ENCODE results near the gene LCN10.
"Not testable (repeated sequence)": the region's sequence is repeated elsewhere in the genome, so short reads cannot be mapped to it uniquely, and the experiment has no call there.

Gene LCN10

DNA sequence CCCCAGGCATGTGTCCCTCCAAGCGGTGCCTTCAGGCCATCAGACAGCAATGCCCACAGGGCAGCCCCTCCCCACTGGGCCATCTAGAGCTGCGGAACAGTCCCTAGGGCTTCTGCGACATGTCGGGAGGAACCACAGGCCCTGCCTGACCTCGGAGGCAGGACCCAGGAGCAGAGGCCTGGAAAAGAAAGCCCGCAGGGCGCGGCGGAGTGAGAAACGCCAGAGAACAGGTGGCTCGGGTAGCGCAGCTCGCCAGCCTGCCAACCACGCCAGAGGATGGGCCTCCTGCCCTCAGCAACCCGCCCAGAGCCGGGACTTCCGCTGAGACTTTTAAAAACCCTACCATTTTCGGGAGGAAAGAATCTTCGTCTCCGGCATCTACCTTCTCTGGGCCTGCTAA lies 14.6 kb upstream of the LCN10 start:
- intact Hi-C loops (cut with DNase I): no loop called here
- peak in 2 of 10 donors; percentile 70 to 82 for DNase-seq

DNA sequence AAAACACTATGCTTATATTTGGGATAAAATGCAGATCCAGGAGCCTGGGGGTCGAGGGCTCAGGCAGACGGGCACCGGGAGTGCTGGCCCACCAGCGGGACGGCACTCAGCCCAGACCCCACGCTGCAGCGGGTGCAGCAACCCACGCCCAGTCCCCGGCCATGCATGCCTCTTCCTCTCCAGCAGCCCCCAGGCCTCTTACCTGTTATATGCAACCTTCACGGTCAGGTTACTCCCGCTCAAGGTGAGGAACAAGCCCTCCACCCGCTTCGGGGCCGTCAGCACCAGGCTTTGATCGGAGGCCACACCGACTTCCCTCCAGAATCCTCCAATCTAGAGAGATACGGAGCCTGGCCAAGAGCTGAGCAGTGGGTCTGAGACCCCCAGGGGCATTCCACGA lies 14.1 kb upstream of the LCN10 start:
- DNase-seq: peak in 1 of 10 donors; percentile 64
- intact Hi-C loops (cut with DNase I): no loop called here

GRCh38 chr9:136756134-136756438 lies 13.3 kb upstream of the LCN10 start:
- intact Hi-C loops (cut with DNase I): no loop called here

DNA sequence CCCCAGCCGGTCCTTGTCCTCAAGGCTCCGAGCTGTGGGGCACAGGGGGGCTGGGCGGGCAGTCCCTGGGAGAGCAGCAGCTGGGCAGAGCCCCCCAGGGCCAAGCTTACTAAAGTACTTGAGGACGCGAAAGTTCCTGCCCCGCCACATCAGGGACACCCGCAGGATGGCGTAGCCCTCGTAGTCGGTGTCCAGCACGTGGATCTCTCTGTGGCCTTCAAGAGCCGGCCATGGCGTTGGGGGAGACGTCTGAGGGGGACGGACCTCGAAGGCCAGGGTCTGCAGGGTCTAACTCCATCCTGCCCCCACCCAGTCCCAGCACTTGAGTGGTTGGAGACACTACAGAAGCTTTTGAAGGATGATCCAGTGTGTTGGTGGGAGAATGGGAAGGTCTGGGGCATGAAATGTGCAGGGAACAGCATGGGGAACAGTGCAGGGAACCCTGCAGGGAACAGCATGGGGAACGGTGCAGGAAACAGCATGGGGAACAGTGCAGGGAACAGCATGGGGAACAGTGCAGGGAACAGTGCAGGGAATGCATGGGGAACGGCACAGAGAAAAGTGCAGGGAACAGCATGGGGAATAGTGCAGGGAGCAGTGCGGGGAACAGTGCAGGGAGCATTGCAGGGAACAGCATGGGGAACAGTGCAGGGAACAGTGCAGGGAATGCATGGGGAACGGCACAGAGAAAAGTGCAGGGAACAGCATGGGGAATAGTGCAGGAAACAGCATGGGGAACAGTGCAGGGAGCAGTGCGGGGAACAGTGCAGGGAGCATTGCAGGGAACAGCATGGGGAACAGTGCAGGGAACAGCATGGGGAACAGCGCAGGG lies 12.8 kb upstream of the LCN10 start:
- DNase-seq: peak in 1 of 10 donors; percentile 37
- intact Hi-C loops (cut with DNase I): not testable (repeated sequence)

More at GRCh38 chr9:136756134-136756438, 13.3 kb upstream of the LCN10 start:
- no peak for DNase-seq

GRCh38 chr9:136754626-136755301 lies 12.0 kb upstream of the LCN10 start:
- intact Hi-C loops (cut with DNase I): no loop called here
- peak in 1 of 10 donors; percentile 74 for DNase-seq

DNA sequence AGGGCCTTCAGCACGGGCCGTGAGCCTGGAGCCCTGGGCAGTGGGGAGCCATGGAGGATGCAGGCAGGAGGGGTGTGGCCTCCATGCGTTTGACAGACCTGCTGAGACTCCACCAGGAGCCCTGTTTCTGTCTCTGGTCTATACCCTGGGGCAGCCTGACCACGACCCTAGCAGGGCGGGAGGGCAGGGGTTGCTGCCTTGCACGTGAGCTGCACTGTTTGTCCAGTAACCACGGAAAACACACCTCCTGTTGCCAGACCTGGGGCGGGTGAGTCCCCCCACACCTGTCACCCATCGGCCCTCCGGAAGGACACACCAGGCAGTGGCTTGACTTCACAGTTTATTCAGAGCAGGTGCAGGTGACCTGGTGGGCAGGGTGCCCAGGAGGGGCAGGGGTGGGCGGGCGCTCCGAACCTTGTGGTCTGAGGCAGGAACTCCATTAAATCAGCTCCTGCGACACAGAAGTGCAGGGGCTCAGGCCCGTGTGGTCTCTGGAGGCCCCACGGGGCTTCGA lies 11.4 kb upstream of the LCN10 start:
- intact Hi-C loops (cut with DNase I): no loop called here

GRCh38 chr9:136753371-136754058 lies 10.8 kb upstream of the LCN10 start:
- intact Hi-C loops (cut with DNase I): no loop called here
- DNase-seq: peak in 1 of 10 donors; percentile 84

More for the DNA sequence above, 11.4 kb upstream of the LCN10 start:
- peak in 1 of 10 donors; percentile 55 for DNase-seq

- intact Hi-C loops (cut with DNase I): no loop called here
- DNase-seq: no peak
Measured at GRCh38 chr9:136751814-136752213, 9.1 kb upstream of the LCN10 start.

GRCh38 chr9:136751244-136751643 lies 8.5 kb upstream of the LCN10 start:
- DNase-seq: no peak
- intact Hi-C loops (cut with DNase I): no loop called here

DNA sequence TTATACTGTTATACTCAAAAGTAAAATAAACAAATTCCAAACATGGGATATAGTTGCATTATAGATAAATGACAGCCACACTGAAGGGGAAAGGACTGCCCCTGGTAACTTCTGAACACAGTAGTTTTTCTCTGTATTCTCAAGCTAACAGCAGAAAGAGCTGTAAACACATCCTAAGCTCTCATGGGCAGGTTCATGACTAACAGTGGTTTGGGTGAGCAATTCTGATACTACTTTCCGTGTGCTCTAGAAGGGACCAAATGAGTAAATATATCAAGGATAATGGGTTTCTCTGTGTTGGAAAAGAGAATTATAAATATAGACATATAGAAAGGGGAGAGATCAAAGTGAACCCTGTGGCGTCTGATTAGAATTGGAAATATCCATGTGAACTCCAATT lies 7.8 kb upstream of the LCN10 start:
- intact Hi-C loops (cut with DNase I): no loop called here
- DNase-seq: no peak

DNA sequence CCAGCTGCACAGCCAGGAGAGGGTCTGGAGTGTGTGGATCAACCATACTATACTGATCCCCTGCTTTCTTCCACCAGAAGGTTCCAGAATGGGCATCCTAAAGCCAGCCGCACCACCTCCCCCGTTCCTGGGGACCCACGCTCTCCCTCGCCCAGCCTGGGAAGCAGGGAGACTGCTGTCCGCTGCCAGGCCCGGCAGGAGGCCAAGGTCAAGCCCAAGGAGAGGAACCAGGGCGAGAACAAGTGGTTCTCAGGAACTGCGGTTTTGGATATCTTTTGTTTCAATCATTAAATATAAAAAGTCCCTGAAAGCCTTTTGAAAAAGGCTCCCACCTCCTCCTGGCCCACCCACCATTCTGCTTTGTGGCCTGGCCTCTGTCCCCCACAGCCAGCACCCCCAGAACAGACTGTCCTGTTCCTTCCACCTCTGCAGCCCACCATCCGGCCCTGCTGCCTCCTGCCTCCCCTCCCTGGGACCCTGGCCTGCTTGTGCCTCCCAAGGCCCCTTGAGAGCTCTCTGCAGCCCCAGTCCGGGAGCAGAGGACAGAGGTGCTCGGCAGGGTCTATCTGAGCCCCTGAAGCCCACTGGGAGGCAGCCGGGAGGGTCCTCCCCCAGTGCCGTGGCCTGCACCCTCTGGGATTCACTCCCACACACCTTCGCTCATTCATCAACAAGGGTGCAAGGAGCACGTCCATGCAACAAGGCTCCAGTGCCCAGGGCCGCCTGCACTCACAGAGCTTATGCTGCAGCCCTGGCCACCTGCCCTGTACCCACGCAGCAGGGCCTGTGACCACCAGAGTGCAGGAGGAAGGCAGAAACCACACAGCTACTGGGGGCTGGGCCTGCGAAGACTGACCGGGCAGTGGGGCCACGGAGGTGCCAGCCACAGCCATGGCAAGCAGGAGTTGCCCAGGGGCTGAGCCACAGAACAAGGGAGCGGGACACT lies 6.2 kb upstream of the LCN10 start:
- DNase-seq: peak in 1 of 10 donors; percentile 66
- intact Hi-C loops (cut with DNase I): no loop called here

DNA sequence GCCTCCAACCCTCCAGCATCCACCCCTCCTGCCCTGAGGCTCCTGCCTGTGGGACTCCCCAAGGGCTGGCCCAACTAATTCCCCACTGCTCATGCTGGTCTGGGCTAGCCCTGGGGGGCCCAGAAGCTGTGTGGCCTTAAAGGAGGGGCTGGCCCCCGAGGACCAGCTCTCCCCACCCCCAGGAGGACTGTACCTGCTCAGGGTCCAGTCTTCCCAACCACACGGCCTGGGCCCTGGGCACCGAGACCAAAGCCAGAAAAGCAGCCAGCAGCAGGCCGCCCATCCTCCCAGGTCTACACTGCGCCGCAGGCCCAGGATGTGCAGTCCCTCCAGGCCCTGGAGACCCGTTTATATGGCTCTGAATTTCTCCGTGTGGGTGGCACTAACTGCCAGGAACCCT lies 5.5 kb upstream of the LCN10 start, which contains the start of gene LCN6:
Gene LCN6, minus strand, starts transcription at position 325 of the 400 bp plus-strand sequence. Its CDS starts 42 bp downstream, at position 283.
- intact Hi-C loops (cut with DNase I): no loop called here
- DNase-seq: peak in 1 of 10 donors; percentile 73

- intact Hi-C loops (cut with DNase I): no loop called here
- DNase-seq: peak in 1 of 10 donors; percentile 34
Measured at GRCh38 chr9:136747161-136748060, 4.7 kb upstream of the LCN10 start.

DNA sequence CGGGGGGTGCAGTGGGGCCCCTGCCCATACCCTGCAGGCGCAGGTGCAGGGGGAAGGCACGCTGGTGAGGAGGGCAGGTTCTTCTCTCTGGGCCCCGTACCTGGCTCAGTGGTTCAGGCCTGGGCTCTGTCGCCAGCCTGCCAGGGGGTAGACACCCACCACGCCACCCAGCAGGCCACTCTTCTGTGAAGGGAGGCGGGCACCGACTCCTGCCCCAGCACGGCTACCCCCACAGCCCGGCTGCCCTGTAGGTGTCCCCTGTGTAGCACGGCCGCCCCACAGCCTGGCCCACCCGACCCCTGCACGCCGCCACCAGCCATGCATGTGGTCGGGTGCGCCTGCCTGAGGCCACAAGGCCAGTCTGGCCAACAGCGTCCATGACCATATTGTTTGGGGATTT lies 3.9 kb upstream of the LCN10 start:
- intact Hi-C loops (cut with DNase I): no loop called here
- DNase-seq: peak in 1 of 10 donors; percentile 80

GRCh38 chr9:136746155-136746490 lies 3.4 kb upstream of the LCN10 start:
- no peak for DNase-seq
- intact Hi-C loops (cut with DNase I): no loop called here

DNA sequence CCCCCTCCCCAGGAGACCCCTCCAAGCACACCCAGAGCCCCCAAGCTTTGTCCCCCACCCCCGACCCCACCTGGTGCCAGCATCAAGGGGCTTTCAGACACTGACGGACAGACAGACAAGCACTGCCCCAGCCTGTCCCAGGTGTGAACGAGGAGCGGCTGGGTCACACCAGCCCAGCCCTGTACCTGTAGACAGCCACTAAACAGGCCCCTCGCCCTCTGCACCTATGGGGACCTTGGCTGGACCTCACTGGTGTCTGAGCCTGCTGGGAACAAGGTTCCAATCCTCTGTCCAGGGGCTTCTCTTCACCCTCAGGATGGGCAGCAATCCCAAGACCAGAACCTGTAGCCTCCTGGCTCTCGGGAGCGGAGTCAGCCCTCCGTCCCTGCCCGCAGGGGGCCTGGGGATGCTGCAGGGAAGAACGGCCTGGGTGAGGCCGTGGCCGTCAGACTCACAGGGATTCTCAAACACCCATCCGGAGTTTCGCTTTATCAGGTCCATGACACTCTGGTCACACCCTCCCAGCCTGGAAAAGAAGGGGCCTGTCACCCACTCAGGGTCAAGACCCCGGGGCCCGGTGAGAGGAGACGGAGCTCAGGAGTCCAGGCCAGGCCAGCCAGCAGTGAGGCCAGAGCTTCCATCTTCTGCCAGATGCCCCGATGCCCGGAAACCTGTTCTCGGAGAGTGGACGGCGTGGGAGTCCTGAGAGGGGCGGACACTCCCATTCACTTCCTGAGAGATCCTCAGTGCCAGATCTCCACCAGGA lies 2.8 kb upstream of the LCN10 start:
- peak in 1 of 10 donors; percentile 77 for DNase-seq
- intact Hi-C loops (cut with DNase I): no loop called here

GRCh38 chr9:136744773-136745172 lies 2.0 kb upstream of the LCN10 start:
- DNase-seq: no peak
- intact Hi-C loops (cut with DNase I): no loop called here

DNA sequence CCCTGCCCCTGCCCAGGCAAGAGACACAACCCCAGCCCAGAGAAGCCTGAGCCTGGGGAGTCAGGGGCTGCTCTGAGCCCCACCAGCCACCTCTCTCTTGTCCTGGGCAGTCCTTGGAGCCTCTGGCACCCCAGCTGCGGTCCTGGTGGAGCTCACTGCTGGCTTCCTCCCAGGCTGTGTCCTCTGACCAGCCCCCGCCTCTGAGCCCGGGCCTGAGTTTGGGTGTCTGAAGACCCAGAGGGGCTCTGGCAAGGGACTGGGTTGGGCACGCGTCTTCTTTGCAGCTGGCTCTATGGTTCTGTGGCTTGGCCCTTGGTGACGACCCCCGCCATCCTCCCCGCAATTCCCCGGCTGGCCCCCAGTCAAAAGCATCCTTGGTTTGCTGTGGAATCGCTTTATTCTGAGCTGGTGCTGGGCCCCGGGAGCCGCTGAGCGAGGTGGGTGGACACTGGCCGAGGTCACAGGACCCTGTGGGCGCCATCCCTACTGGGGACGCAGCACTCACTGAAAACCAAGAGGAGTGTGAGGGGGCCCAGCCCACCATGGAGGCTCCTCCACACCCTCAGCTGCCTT lies 985 bp upstream of the LCN10 start:
- no peak for DNase-seq
- intact Hi-C loops (cut with DNase I): no loop called here

Data from posterior cingulate gyrus (tissue), 11 donors.